A673 (cell line): ENCODE measurements around the gene ANKRD16.

ENCODE experiments used
- EZH2 ChIP-seq: fragments of 200-600 bp; sonication (generic); IDR thresholded peaks from 2 replicates; pipeline ENCODE4 v1.6.1; 2017; ENCODE audit warnings: borderline replicate concordance, low read depth, mild to moderate bottlenecking, mixed read lengths, antibody characterized with exemption, low read length; ENCODE audit not compliant: poor library complexity, severe bottlenecking
- TF ChIP-seq, protein P1 (sequence below): fragments of 300-800, 200-600 bp; sonication (generic); conservative IDR thresholded peaks from 2 replicates; pipeline ENCODE4 v1.5.1; 2017; ENCODE audit warnings: low read depth, mild to moderate bottlenecking, antibody characterized with exemption, low read length, moderate library complexity, mixed read lengths

- TF ChIP-seq, protein P1, sequence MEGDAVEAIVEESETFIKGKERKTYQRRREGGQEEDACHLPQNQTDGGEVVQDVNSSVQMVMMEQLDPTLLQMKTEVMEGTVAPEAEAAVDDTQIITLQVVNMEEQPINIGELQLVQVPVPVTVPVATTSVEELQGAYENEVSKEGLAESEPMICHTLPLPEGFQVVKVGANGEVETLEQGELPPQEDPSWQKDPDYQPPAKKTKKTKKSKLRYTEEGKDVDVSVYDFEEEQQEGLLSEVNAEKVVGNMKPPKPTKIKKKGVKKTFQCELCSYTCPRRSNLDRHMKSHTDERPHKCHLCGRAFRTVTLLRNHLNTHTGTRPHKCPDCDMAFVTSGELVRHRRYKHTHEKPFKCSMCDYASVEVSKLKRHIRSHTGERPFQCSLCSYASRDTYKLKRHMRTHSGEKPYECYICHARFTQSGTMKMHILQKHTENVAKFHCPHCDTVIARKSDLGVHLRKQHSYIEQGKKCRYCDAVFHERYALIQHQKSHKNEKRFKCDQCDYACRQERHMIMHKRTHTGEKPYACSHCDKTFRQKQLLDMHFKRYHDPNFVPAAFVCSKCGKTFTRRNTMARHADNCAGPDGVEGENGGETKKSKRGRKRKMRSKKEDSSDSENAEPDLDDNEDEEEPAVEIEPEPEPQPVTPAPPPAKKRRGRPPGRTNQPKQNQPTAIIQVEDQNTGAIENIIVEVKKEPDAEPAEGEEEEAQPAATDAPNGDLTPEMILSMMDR, result no peak
- no peak for TF ChIP-seq EZH2
Measured at GRCh38 chr10:5813091-5813340, 76.7 kb downstream of the ANKRD16 start.
